ENCODE measurements around the gene CSNK2A2.

The CSNK2A2 gene

DNA sequence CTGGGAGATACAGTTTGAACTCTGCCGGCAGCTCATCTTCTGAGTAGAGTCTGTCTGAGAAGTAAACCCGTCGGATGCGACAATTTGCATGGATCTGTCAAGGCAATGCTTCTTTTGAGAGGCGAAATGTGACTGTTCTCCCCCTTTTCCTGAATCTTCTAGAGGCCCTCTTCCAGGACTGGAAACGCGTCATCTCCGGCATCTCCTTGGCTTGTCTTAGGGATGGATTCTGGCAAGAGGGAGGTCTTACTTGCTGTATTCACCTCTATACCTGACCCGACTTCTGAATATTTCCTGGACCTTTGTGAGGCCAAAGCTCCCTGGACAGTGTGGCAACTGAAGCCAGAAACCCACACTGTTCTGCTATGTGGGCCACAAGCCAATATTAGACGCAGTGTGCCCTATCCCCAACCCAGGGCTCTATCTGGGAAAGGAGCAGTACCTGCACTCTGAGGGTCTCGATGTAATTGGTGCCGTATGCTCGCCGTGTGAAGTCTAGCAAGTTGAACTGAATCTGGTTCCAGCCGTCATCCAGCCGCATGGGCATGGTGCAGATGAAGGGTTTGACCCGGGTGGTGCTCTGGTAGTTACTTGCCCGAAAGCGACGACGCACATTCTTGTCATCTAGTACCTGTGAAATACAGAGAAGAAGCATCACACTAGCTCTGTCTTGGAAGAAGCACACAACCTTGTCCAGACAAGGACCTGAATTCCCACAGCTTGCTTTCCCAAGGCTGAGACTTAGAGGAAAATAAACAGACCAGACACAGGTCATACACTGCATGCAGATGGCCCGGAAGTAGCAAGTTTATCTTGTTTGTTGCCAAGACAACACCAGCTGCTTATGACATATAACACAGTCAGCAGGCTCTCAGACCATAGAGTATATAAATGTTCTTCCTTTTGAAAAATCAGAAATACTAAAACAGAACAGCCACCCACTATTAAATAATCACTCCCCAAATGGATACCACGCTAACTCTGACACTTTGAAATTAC is 82.8 kb downstream of the CSNK2A2 start:
- in situ Hi-C loops (cut with MboI; ENCODE audit: low sequenced_read_pairs) = no loop called here

- in situ Hi-C loops (cut with MboI; ENCODE audit: low sequenced_read_pairs) = no loop called here
Measured at GRCh38 chr16:58111302-58111627, 86.6 kb downstream of the CSNK2A2 start.

- in situ Hi-C loops (cut with MboI; ENCODE audit: low sequenced_read_pairs) = no loop called here
Measured at GRCh38 chr16:58110571-58111301, 87.2 kb downstream of the CSNK2A2 start.

DNA sequence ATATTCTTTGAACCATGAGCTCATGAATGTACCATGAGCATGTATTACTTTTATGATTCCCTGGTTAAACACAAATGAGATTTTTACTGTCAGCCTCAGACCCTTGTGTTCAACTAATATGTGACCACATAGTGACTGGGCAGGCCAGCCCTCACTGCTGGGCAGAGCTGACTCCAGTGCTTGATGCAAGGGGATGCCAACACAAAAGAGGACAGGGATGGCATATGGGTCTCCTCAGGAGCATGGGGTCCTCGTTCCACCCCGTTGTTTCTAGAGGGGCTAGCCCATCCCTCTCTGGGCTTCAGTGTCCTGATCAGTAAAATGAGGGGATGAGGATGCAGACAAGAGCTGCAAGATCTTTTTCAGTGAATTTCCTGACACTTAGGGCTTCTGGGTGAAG is 88.0 kb downstream of the CSNK2A2 start:
- in situ Hi-C loops (cut with MboI; ENCODE audit: low sequenced_read_pairs) = no loop called here

- in situ Hi-C loops (cut with MboI; ENCODE audit: low sequenced_read_pairs) = no loop called here
Measured at GRCh38 chr16:58109330-58109729, 88.6 kb downstream of the CSNK2A2 start.
